HTERT RPE-1 (cell line): ENCODE results near the gene FCGR3B.
"Not testable (repeated sequence)": the region's sequence is repeated elsewhere in the genome, so short reads cannot be mapped to it uniquely, and the experiment has no call there.

Source experiments
- in situ Hi-C: fragments of 300-500 bp; cut with MboI; formaldehyde crosslinking; loops from 4 replicates; pipeline ENCODE4 v1.14.3; 2020; ENCODE audit warnings: low sequenced_read_pairs

Gene FCGR3B

GRCh38 chr1:161639203-161639602 is 8.2 kb upstream of the FCGR3B start:
- in situ Hi-C loops = not testable (repeated sequence)

DNA sequence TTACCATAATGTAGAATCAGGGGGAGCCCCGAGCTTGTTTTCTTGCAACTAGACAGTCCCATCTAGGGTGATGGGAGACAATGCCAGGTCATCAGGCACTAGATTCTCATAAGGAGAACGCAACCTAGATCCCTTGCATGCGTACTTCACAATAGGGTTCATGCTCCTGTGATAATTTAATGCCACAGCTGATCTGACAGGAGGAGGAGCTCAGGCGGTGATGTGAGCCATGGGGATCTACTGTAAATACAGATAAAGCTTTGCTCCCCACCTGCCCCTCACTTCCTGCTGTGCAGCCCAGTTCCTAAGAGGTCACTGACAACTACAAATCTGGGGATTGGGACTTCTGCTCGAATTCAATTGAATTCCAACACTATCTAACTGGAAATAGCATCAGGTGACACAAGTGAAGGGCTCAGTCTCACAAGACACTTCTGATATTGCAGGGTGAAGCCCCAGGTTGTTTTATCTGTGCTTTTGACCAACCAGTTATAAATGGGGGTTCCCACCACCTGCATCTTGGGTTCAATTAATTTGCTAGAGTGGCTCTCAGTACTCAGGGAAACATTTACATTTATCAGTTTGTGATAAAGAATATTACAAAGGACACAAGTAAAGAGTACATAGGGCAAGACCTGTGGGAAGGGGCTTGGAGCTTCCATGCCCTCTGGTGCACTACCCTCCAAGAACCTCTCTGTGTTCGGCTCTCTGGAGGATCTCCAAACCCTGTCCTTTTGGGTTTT is 7.4 kb upstream of the FCGR3B start:
- in situ Hi-C loops = not testable (repeated sequence)

GRCh38 chr1:161636976-161637375 is 6.0 kb upstream of the FCGR3B start:
- in situ Hi-C loops = not testable (repeated sequence)

DNA sequence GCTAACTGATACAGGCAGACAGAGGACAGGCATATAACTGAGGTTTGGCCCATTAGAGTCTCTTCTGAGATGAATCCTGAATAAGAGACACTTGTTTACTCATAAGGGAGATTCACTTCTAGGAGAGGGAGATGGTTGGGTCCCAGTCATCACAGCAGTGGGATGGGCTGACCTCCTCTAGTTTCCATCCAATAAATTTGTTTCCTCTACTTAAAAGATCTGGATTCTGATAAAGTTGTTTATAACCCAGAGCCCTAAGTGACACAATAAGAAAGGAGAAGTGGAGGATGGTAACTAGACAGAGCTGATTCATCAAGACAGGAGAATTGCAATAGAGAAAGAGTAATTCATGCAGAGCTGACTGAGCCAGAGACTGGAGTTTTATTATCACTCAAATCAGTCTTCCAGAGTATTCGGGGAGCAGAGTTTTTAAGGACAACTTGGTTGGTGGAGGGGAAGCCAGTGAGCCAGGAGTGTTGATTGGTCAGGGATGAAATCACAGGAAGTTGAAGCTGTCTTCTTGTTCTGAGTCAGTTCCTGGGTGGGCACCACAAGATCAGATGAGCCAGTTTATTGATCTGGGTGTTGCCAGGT is 5.3 kb upstream of the FCGR3B start:
- in situ Hi-C loops = not testable (repeated sequence)

GRCh38 chr1:161634993-161635392 is 4.0 kb upstream of the FCGR3B start:
- in situ Hi-C loops = not testable (repeated sequence)

DNA sequence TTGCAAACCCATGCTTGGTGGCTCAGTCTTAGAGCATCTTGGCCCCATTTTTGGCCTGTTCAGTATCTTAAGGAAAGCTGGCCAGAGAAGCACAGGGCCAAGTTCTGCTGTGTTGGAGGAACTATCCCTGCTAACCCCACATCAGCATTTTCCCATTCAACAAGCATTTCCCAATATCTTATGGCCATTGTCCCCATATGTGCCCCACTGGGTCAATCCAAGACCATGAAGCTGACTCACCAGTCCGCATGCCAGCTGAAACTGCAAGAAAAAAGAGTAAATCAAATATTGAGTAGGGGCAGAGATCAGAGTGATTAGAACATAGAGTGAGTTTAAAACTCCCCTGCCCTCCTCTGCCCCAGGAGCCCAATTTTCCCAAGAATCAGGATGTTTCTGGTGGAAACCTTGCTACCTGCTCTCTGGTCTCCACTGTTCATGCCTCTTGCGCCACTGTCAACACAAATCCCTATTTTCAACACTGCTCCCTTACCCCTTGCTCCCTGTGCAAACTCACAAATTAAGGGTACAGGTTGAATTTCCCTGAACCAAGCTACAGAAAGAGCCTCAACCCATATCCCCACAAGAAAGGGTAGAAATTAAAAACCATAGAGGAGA is 741 bp downstream of the FCGR3B start:
- in situ Hi-C loops = not testable (repeated sequence)

DNA sequence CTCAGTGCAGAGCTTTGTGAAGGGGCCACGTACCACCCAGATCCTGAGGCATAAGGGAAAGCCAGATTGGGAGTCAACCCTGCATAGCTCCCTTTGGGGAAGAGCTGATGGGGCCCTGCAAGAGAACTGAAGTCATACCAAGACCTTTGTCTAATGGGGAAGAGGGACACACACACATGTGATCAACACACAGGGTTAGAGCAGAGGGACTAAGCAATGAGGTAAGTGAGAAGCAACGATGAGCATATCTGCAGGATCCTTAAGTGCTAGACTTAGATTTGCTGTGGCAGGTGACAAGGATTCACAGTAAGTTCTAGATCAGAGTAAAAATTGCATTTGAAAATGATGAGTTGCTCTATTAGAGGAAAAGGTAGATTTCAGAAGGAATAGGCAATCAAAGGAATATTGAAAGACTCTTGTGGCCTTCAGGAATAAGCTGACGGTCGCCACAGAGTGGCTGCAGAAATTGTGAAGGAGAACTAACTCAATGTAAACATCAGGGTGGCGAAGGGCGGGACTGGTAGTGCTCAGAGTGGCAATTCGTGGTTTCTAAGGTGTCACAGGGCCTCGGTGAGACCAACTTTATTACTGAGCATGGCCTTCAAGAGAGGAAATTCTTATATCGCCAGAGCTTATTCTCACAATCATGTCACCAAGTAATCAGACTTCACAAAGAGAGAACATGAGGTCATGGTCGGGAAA is 4.4 kb downstream of the FCGR3B start:
- in situ Hi-C loops = not testable (repeated sequence)

GRCh38 chr1:161624605-161625004 is 6.4 kb downstream of the FCGR3B start:
- in situ Hi-C loops = not testable (repeated sequence)

DNA sequence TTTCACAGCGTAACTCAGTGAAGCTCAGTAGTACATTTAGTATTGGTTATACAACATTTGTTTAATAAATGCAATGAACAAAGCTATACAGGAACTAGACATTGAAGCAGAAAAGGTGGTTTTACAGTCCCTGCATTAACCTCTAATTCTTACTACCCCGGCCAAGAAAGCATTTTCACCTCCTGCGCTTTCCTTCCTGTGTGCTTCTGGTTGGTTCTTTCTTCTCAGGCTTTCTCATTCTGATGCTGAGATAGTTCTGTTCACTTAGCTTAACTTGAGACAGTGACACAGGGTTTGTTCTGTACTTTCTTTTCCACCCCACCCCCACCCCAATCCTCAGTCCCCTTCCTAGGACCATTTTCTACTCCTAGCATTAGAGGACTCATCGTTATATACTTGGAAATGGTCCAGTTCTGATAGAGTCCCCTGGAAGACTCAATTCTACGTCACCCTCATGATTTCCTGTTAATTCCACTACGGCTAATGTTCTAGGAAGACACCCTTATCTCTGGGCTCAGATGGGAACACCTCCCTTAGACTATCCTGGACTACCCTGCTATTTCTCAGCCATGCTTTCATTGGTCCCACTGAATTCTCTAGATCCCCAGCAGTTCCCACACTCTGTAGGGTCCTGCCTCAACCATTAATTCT is 7.5 kb downstream of the FCGR3B start:
- in situ Hi-C loops = not testable (repeated sequence)

DNA sequence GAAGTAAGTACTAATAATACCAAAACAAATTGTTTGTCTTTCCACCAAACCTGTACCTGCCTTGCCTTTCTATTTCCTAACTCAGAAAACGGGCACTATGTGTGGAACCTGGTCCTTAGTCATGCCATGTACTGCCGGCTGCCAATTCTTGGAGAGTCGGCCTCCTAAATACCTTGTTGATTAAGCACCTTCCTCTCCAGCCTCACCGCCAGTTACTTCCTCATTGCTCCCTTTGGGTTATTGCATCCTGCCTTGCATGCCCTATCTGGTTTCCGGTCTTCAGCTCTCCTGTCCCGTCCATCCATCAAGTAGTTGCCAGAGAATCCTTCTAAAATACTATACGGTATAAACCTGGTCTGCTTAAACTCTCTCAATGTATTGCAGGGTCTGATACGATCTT is 8.9 kb downstream of the FCGR3B start:
- in situ Hi-C loops = not testable (repeated sequence)

DNA sequence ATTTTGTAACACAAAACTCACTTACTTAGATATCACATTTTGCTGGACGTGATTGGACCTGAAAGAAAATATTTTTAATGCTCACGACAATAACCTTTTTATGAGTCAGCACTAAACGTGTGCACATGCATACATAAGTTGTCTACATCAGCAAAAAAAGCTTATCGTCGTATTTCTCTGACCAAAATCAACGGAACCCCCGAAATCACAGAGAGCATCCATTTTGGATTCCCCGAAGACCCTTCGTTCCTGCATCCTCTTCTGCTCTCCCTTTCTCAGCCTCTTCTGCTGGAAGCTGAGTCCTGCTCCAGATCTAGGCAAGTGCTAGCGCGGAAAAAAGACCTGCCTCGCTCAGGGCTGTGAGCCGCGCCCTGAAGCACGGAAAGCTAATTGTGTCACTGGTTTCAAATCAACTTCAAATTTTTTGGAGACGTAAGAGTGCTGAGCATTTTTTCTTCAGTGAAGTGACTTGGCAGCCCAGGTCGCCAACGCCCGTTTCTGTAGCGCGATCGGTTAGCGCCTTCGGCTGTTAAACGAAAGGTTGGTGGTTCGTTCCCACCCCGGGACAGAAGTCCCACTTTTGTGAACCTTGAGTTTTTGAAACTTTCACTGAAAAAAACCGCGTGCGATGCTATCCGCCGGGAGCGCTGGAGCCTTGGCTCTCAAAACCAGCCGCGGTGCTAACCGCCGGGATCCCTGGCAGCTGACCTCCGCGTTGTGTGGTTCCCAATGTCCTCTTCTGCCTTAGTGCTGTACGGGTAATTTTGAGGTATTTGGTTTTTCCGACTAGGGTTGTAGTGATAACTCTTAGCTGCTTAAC is 9.6 kb downstream of the FCGR3B start:
- in situ Hi-C loops = not testable (repeated sequence)

DNA sequence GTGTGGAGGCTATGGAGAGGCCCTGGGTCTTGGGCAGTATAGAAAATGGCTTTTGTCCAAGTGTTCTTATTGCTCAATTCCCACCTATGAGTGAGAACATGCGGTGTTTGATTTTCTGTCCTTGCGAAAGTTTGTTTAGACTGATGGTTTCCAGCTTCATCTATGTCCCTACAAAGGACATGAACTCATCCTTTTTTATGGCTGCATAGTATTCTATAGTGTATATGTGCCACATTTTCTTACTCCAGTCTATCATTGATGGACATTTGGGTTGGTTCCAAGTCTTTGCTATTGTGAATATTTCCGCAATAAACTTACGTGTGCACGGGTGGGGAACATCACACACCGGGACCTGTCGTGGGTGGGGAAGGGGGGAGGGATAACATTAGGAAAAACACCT is 10.6 kb downstream of the FCGR3B start:
- in situ Hi-C loops = not testable (repeated sequence)

DNA sequence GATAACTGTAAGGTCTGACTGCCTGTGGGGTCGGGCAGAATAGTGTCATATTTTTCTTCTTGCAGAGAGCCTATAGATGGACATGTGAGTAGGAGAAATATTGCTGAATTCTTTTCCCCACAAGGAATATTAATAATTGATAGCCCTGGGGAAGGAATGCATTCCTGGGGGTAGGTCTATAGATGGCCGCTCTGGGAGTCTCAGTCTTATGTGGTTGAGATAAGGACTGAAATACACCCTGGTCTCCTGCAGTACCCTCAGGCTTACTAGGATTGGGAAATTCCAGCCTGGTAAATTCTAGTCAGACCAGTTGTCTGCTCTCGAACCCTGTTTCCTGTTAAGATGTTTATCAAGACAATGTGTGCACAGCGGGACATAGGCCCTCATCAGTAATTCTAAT is 12.5 kb downstream of the FCGR3B start:
- in situ Hi-C loops = not testable (repeated sequence)

GRCh38 chr1:161616417-161616816 is 14.6 kb downstream of the FCGR3B start:
- in situ Hi-C loops = not testable (repeated sequence)

- in situ Hi-C loops = not testable (repeated sequence)
Measured at GRCh38 chr1:161613142-161613514, 17.8 kb downstream of the FCGR3B start.

DNA sequence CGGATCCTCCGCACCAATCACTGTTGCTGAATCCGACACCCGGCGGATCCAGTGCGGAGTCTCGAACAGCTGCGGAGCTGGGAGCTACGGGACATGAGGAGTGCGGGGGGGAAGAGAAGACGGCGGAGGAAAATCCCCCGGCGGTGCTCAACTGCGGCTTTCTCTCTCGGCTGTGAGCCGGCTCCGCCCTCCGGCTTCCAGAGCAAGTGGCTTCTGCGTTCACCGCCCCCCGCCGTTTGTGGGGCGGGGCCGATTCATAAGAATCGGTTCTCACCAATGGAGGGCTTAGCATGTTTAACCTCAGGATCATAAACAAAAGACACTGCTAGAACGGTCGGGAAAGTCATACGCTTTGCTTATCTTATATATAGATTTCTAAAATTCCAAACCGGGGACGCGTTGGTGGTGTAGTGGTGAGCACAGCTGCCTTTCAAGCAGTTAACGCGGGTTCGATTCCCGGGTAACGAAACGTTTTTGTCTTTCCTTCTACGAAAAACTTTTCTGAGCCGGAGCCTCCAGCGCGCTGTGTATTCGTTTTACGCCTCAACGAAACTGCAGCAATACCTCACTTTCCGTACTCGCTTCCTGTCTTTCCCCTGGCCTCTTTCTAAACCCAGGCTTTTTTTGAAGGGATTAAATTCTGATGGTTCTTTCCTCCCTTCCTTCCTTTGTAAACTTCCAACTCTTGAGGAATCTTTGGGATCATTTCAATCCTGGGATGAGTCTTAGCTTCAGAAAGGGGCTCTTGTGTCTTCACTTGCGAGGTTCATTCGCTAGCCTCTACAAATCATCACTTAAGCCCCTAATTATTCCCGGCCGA is 18.4 kb downstream of the FCGR3B start:
- in situ Hi-C loops = not testable (repeated sequence)

DNA sequence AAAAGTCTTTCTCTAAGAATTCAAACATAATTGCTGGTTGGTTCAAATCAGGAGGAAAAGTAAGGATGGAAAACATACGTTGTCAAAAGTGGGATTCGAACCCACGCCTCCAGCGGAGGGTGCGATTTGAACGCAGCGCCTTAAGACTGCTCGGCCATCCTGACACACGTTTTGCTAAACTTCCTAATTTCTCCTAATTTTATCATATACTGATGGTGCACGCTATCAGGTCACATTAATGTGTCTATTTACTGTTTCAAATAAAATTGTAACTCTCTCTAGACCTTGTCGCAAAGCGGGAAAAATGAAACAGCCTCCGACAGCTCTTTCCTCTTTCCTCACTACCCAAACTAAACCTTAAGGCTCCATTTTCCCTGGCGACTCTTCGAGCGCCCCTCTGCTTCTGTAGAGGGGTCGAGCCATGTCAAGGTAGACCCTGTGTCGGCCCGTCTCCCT is 19.1 kb downstream of the FCGR3B start:
- in situ Hi-C loops = not testable (repeated sequence)

DNA sequence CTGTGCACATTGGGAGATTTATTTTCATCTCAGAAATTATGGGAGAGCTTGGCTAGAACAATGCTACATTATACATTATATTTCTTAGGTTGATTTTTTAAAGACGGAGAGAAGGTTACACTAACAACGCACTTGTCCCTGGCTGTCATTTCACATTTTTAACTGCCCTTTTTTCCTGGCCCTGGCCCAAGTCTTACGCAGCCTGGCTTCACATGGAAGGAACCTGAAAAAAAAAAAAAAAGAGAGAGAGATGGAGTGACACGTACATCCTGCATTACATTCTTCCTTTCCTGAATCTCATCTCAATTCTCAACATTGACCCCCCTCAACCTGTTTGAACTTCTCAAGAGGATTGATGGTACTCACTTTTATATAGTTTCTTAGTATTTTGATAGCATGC is 20.8 kb downstream of the FCGR3B start:
- in situ Hi-C loops = not testable (repeated sequence)
